Thoracic aorta (tissue), 2 donors: Measurements from ENCODE around the gene CNTN1. TPM values are rescaled to one million over a fixed set of nuclear protein-coding genes. Genes with fewer than 3 reads are reported as not detected.

Experiments used
- ATAC-seq: fragments of 150-250 bp; one replicate; pipeline ENCODE4 v1.8.0; 2017; ENCODE audit warnings: low read depth; ENCODE audit not compliant: insufficient number of reproducible peaks, low FRiP score
- DNase-seq: peaks from one replicate; pipeline ENCODE4 v3.0.0-alpha.2; 2020; ENCODE audit warnings: low spot score
- H3K27ac ChIP-seq, 2 donors: fragments of 200-600 bp; sonication (generic); 1 replicate in 1 of 2; 2 replicates in 1 of 2; pipeline ENCODE4 v1.5.1; 2016; ENCODE audit warnings: mild to moderate bottlenecking in 2 of 2, moderate library complexity in 2 of 2
- H3K27me3 ChIP-seq: fragments of 200-600 bp; sonication (generic); replicated peaks from 2 replicates; pipeline ENCODE4 v1.6.0; 2016; ENCODE audit warnings: mild to moderate bottlenecking; ENCODE audit not compliant: insufficient read depth
- H3K36me3 ChIP-seq: fragments of 200-600 bp; sonication (generic); one replicate; pipeline ENCODE4 v1.5.1; 2016
- H3K4me1 ChIP-seq, 2 donors: fragments of 200-600 bp; sonication (generic); 1 replicate in 1 of 2; 2 replicates in 1 of 2; pipeline versions ENCODE4 v1.5.1 to v1.6.0; 2016; ENCODE audit warnings: low read depth in 2 of 2, mild to moderate bottlenecking in 1 of 2; ENCODE audit not compliant: control insufficient read depth in 1 of 2
- H3K4me3 ChIP-seq: fragments of 200-600 bp; sonication (generic); 2 replicates; pipeline ENCODE4 v1.5.1; 2016; ENCODE audit warnings: mild to moderate bottlenecking
- H3K9me3 ChIP-seq: fragments of 200-600 bp; sonication (generic); 2 replicates; pipeline ENCODE4 v1.5.1; 2016
- total RNA-seq, 2 donors: library from RNA; depleted of rRNA; stranded (reverse); fragments of >200 nt; gene quantifications; one replicate each; pipeline versions ENCODE4 v1.1.0 to v1.2.3, GENCODE V29; 2016
- TF ChIP-seq, protein P1 (sequence below): fragments of 200-600 bp; sonication (generic); IDR thresholded peaks from one replicate; pipeline ENCODE4 v1.5.1; 2019; ENCODE audit warnings: antibody characterized with exemption

The CNTN1 gene
- total RNA-seq, 2 donors from 2014 or later, result 16.1 to 42.8 TPM

DNA sequence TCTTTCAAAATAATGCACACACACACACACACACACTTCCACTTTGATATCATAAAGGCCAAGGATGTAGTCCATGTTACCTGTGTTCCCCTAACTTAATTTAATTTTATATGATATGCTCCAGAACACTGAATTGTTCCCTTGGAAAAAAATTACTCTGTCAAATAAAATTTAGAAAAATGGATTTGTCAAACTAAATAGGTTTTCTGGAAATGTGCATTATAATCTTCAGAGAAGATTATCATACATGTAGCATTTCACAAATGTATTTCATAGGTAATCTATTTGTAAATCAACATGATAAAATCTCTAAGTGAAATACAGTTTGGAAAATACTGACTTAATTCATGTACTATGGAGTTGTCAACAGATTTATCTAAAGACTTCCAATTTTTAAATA is 68.6 kb downstream of the CNTN1 start:
- TF ChIP-seq, protein P1, sequence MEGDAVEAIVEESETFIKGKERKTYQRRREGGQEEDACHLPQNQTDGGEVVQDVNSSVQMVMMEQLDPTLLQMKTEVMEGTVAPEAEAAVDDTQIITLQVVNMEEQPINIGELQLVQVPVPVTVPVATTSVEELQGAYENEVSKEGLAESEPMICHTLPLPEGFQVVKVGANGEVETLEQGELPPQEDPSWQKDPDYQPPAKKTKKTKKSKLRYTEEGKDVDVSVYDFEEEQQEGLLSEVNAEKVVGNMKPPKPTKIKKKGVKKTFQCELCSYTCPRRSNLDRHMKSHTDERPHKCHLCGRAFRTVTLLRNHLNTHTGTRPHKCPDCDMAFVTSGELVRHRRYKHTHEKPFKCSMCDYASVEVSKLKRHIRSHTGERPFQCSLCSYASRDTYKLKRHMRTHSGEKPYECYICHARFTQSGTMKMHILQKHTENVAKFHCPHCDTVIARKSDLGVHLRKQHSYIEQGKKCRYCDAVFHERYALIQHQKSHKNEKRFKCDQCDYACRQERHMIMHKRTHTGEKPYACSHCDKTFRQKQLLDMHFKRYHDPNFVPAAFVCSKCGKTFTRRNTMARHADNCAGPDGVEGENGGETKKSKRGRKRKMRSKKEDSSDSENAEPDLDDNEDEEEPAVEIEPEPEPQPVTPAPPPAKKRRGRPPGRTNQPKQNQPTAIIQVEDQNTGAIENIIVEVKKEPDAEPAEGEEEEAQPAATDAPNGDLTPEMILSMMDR, result no peak
- no peaks in the 10 kb centered on the region for H3K36me3 ChIP-seq
- no peaks in the 10 kb centered on the region for H3K4me1 ChIP-seq
- DNase-seq (no peak), ATAC-seq (no peak)
- no peaks in the 10 kb centered on the region for H3K9me3 ChIP-seq
- H3K27ac ChIP-seq, result no peak overlapping the region
- no peaks in the 10 kb centered on the region for H3K27me3 ChIP-seq
- no peak overlapping the region for H3K4me3 ChIP-seq

DNA sequence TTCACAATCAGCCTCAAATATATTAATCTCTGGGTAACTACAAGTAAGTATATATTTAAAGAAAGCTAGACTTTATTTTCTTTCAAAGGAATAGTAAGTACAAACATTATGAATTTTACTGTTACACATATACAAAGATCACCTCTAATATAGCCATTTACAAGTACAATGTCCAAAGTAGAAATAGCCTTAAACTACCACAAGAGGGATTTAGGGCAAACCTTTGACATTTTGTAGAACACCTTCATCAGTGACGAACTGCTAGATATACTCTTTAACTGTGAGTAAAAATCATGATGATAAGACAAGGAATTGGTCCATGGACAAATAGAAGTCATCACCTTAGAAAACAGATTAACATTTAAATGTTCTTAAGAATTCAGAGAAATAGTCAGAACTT is 69.8 kb downstream of the CNTN1 start:
- no peak overlapping the region for H3K27ac ChIP-seq
- no peak for DNase-seq

DNA sequence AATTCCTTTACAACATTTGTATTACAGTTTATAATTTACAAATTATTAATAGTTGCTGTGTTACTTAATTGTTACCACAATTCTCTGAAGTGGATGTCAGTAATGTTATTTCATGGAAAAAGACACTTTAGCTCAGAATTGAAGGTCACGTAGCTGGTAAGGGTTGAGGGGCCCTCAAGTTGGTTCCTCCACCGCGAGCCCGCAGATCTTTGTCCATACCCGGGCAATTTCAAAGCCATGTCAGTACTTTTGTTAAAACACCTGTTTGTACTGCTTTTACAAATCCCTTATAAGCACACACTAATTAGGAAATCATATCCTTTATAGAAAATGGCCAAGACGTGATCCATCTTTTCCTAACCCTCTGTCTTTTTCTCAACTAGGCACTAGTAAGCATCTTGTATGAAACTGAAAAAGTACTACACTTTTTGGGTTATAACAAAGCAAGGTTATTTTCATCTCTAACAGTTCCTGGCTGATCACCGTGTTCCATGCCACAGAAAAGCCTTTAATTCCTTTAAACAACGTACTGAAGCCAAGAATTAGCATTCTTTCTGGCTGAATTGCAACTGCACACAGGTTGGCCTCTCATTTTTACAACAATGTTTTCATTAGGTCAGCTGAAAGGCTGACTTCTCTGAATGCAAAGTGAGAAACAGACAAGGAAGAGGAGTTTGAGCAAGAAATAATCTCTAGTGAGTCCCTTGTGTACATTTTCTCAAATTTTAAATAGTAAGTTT is 76.1 kb downstream of the CNTN1 start:
- Histone ChIP-seq H3K36me3 (no peaks in the 10 kb centered on the region), H3K27me3 (no peaks in the 10 kb centered on the region), H3K4me1 (peaks cover 0 to 4% of the 10 kb centered on the region in 2 donors), H3K9me3 (no peaks in the 10 kb centered on the region), H3K4me3 (no peak overlapping the region), H3K27ac (peak overlapping the region; percentile 19 to 45)
- TF ChIP-seq, protein P1, result no peak
- ATAC-seq (no peak), DNase-seq (no peak)

More for the DNA sequence above, 69.8 kb downstream of the CNTN1 start:
- Histone ChIP-seq H3K4me1 (no peaks in the 10 kb centered on the region), H3K36me3 (no peaks in the 10 kb centered on the region), H3K4me3 (no peak overlapping the region), H3K9me3 (no peaks in the 10 kb centered on the region), H3K27me3 (no peaks in the 10 kb centered on the region)
- ATAC-seq, result no peak
- TF ChIP-seq, protein P1, result no peak

DNA sequence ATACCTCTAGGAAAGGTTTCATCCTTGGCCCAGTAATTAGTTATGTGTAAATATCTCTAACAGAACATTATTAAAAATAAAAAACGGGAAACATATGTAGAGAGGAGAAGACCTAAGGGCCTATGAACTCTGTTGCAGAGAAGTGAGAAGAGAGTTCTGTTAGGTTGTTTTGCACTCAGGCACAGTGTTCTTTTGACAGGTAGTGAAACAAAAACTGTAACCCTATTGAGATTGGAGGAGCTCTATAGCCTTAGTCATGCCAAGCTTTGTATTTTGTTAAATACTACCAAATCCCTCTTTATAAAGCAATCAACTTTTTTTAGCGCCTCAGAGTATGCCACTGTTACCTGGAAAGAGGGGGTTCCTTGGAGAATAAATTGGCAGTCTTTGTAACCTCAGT is 77.6 kb downstream of the CNTN1 start:
- Histone ChIP-seq H3K36me3 (no peaks in the 10 kb centered on the region), H3K27me3 (no peaks in the 10 kb centered on the region), H3K4me1 (peaks cover 0 to 4% of the 10 kb centered on the region in 2 donors), H3K27ac (no peak overlapping the region), H3K9me3 (no peaks in the 10 kb centered on the region), H3K4me3 (no peak overlapping the region)
- DNase-seq (no peak), ATAC-seq (no peak)
- TF ChIP-seq, protein P1, result no peak

DNA sequence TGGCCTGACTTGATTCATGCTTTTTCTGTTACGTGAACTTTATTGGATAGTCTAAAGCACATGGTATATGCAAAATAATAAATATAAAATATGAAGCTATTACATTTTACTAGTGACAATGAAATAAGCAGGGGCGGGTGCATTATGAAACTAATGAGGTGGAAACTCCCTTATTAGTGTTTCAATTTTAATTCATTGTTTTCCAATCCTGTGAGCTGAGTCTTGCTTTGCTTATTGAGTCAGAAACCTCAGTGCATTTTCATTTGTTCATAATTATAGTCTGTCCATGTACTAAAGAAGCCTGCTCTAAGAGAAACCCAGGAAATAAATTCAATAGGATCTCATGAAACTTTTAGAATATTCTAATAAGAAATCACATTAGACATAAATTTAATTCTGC is 78.5 kb downstream of the CNTN1 start:
- no peaks in the 10 kb centered on the region for H3K27me3 ChIP-seq
- TF ChIP-seq, protein P1, result no peak

More for the DNA sequence above, 78.5 kb downstream of the CNTN1 start:
- ATAC-seq (no peak), DNase-seq (no peak)
- Histone ChIP-seq H3K36me3 (no peaks in the 10 kb centered on the region), H3K4me1 (peaks cover 0 to 4% of the 10 kb centered on the region in 2 donors), H3K9me3 (no peaks in the 10 kb centered on the region), H3K27ac (no peak overlapping the region), H3K4me3 (no peak overlapping the region)
